Suppressor macrophage treated with lipopolysaccharide for 4 hours (primary cell): Measurements from ENCODE around the gene SLC35F1.
"Not testable (repeated sequence)": the region's sequence is repeated elsewhere in the genome, so short reads cannot be mapped to it uniquely, and the experiment has no call there.

Experiments used
- DNase-seq: peaks from one replicate; pipeline ENCODE4 v3.0.0-alpha.2; 2020

The SLC35F1 gene

DNA sequence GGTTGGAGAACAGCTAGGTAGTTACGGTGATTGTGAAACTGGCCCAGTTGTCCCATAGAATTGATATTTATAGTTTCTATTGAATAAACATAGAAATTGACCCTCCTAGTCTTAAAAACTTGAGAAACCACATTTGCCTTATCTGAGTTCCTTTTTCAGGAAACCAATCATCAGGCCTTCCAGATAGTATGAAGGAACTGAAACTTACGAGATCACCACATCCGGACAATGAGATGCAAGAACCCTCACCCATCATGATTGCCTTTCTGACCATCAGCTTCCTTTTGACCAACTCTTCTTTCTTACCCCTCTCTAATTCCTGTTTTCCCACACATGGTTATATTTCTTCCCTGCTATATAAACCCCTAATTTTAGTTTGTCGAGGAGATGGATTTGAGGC is 21.8 kb downstream of the SLC35F1 start:
- no peak for DNase-seq

DNA sequence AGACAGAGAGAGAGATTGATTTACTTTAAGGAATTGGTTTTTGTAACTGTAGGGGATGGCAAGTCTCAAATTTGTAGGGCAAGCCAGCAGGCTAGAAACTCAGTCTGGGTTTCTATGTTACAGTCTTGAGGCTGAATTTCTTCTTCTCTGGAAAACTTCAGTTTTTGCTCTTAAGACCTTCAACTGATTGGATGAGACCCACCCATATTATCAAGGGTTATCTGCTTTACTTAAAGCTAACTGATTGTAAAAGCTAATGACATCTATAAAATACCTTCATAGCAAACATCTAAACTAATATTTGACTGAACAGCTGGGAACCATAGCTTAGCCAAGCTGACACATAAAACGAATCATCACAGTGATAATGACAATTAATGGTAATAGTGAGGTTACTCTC is 22.4 kb downstream of the SLC35F1 start:
- no peak for DNase-seq

GRCh38 chr6:117930645-117931044 is 23.6 kb downstream of the SLC35F1 start:
- DNase-seq = no peak

- DNase-seq = no peak
Measured at GRCh38 chr6:117932001-117932400, 24.9 kb downstream of the SLC35F1 start.

DNA sequence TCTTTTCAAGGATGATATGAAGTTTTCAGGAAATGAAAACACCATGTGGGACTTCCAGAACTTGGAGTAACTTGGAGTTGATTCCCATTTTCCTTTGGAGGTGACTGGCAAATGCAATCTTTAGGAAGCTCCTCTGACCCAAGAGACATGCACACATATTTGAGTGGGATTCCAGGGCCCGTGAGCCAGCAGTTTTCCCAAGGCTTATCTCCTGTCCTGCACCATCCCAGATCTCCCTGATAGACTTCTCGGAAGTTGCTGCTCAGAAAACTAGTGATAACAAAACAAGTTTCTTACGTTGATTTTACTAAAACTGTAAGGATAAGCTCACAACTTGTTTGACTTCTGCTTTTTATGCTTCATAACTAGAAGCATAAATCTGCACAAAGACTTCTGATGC is 25.6 kb downstream of the SLC35F1 start:
- DNase-seq = no peak

DNA sequence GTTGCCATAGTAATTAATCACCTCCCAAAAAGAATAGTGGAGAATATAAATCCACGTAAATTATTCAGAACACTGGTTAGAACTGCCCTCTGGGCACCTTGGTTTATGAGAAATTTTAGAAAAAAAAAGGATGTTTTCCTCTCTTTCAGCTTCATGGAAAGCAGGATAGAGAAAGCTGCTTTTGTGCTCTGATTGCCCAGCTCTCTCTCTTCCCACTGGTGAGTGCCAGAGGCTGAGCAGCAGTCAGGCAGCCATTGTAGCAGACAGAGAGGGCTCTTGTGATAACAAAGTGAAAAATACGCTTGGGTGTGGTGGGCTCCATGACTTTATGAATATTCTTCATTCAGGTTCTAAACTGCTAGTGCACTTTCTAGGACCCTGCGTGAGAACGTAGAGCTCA is 26.4 kb downstream of the SLC35F1 start:
- no peak for DNase-seq

DNA sequence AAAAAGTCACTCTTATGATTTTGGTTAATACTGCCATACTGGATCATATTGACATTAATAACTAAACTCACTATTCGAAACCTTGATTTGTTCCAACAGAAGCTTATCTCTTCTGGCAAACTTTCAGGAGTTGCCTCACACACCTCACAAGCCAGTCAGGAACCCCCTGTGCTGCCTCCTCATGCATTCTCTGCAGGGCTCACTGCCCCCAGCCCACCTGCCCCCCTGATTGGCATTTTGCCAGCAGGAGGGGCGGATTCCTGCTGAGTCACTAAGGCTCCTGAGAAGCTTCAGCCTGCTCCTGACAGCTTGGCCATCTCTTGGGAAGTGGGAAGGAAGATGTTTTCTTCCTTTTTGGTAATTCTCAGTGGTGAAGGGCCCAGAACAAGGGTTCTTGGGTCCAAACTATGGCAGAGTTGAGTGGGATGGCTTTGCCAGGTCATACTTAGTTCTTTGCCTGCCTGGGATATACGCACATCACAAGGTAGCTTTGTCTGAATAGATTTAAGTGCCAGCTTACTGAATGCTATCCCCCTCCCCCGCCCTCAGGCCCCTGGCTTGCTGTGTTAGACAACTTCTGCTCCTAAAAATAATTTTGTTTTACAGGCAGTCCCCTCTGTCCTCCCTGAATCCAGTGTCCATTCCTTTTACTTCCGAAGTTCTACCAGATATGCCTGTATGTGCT is 31.4 kb downstream of the SLC35F1 start:
- no peak for DNase-seq

DNA sequence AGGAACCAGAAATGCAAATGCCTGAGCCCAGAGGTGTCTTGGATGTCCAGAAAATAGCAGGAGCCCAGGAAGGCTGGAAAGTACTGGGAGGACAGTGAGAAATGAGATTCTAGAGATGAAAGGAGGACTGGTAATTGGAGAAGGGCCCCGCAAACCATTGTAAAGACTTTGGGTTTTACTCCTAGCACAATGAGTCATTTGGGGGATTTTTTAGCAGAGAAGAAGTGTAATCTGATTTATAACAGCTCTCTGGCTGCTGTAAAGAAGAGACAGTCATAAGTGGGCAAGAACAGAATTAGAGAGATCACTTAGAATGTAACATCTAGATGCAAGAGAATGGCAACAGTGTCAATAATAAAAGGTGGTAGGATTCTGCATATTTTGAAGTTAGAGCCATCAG is 40.2 kb downstream of the SLC35F1 start:
- no peak for DNase-seq

GRCh38 chr6:117951783-117952182 is 44.7 kb downstream of the SLC35F1 start:
- no peak for DNase-seq

GRCh38 chr6:117955684-117956256 is 48.7 kb downstream of the SLC35F1 start:
- no peak for DNase-seq

DNA sequence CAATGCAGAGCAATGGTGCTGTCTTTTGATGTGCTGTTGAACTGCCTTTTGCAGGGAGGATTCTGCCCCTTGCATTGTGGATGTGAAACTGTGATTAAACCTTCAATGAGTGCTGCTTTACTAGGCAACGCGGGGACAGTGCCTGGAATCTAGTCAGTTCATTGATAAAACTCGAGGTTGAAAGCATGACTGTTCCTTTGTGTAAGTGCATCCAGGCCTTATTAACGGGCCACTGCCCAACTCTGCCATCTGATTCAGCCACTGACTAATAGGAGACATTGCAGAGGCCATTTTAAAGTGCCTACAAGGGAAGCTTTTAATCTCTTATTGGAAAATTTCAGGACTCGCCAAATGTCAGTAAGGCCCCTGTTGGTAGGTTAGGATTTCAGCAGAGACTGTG is 49.3 kb downstream of the SLC35F1 start:
- no peak for DNase-seq

- DNase-seq = no peak
Measured at GRCh38 chr6:117958536-117958935, 51.5 kb downstream of the SLC35F1 start.

- DNase-seq = no peak
Measured at GRCh38 chr6:117960877-117961276, 53.8 kb downstream of the SLC35F1 start.

GRCh38 chr6:117961301-117961700 is 54.2 kb downstream of the SLC35F1 start:
- no peak for DNase-seq

- DNase-seq = not testable (repeated sequence)
Measured at GRCh38 chr6:117965763-117966162, 58.7 kb downstream of the SLC35F1 start.

GRCh38 chr6:117971637-117972036 is 64.6 kb downstream of the SLC35F1 start:
- DNase-seq = no peak

DNA sequence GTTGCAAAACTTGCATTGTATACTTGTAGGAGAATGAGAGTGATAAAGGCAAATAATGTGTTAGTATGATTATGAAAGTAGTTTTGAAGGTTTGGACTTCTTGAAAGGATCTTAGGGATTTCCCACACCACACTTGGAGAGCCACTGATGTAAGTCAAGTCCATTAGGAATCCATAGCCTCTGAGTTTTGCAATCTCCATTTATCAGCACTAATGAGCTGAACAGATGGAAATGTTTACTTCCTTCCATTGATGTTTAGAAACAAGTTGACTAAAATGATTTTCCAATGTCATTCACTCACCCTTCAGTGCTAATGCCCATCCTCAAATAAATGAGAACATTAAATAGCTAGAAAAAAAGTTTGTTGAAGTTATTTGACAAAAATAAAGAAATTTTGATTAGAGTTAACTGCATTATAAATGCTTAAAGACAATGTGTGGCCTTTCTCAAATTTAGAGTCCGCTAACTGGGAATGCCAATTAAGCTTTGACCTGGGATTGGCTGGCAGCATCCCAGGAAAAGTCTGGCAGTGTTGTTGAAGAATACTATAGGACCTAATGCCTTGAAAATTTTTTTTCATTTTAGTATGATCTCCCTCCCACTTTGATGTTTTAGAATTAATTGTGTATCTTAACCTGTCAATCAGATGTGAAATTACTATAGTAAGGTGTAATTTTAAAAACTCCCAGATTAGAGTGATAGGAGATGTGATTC is 68.0 kb downstream of the SLC35F1 start:
- no peak for DNase-seq

GRCh38 chr6:117976030-117976651 is 69.1 kb downstream of the SLC35F1 start:
- peak; percentile 60 for DNase-seq

DNA sequence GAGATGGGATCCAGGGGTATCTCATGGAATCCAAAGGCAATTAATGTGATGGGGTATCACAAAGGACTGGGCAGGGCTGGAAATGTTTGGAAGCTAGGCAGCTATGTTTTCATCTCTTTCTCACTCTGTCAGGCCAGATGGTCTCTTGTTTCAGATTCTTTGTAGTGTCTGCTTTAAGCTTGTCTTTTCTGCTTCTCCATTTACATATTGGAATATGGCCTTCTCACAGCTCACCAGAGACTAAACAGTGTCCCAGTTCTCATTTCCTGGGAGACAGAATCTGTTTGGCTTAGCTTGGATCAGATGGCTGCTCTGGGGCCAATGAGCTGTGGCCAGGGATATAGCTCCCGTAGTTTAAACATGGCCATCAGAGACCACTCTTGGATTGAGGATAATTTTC is 78.9 kb downstream of the SLC35F1 start:
- no peak for DNase-seq

- DNase-seq = no peak
Measured at GRCh38 chr6:117986396-117986795, 79.3 kb downstream of the SLC35F1 start.

- no peak for DNase-seq
Measured at GRCh38 chr6:117989086-117989485, 82.0 kb downstream of the SLC35F1 start.

- no peak for DNase-seq
Measured at GRCh38 chr6:117990151-117990550, 83.1 kb downstream of the SLC35F1 start.

DNA sequence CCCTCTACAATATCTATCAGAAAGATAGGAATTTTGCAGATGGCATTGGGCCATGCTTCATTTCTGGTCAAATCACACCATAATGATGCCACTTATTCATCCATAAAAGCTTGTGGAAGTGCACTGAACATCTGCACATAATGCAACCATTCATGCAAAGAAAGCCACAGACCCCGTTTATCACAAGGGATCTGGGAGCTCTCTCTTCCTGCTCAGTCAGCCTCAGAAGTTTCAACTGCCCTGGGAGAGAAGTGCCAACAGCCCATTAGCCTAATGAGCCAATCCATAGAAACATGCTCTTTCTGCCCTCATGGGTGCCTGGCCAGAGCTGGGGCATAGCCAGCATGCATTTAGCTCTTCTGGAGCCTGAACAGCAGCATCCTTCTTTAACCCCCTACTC is 85.8 kb downstream of the SLC35F1 start:
- DNase-seq = no peak

GRCh38 chr6:118012944-118013343 is 105.9 kb downstream of the SLC35F1 start:
- DNase-seq = no peak
